Measurements from ENCODE around the gene CDKN1C. TPM values are rescaled to one million over a fixed set of nuclear protein-coding genes. Genes with fewer than 3 reads are reported as not detected.

Gene CDKN1C
- total and polyA plus RNA-seq, 2 of the 8 experiments (the other 6 are each of a cell fraction or from before 2014, with no cell fraction given): 12.8 to 14.1 TPM

GRCh38 chr11:2911088-2911784 lies 25.7 kb upstream of the CDKN1C start:
- H4K8ac ChIP-seq (ENCODE audit: extremely low read depth, insufficient read depth, low read length): no peak overlapping the region
- H3K18ac ChIP-seq (ENCODE audit: extremely low read depth, low read length): no peak overlapping the region
- 0 out of 2 replicates have a peak overlapping the region, but pooled peaks have one; percentile 39 for H2BK5ac ChIP-seq (ENCODE audit: low read depth, low read length)
- no peak overlapping the region for H3K4me3 ChIP-seq (ENCODE audit: extremely low read depth in 1 of 4, insufficient read depth in 2 of 4, low read depth in 3 of 4, low read length in 4 of 4)
- FAIRE-seq (no peak), DNase-seq (ENCODE audit: low read depth in 1 of 2, low spot score in 2 of 2) (no peak)
- no peaks in the 10 kb centered on the region for H3K36me3 ChIP-seq (ENCODE audit: control insufficient read depth in 2 of 4, insufficient read depth in 4 of 4, low read length in 3 of 4)
- H3K27ac ChIP-seq (ENCODE audit: low read depth, low read length): no peak overlapping the region
- H2BK15ac ChIP-seq (ENCODE audit: low read length): no peak overlapping the region
- 88% methylated on average over 17 of the region's 18 CpGs; no CpG with 5 or more reads in 1 of the 2 experiments for WGBS, 2 experiments (ENCODE audit: extremely low coverage in 1 of 2, insufficient coverage in 1 of 2, insufficient read length in 1 of 2, insufficient replicate concordance in 2 of 2, low coverage in 1 of 2, low lambda C conversion rate in 2 of 2, missing lambda C conversion rate in 1 of 2)
- H3K79me1 ChIP-seq (ENCODE audit: low read depth, low read length): no peaks in the 10 kb centered on the region
- H3K4me2 ChIP-seq (ENCODE audit: insufficient read depth in 1 of 2, low read depth in 2 of 2, low read length in 2 of 2): no peak overlapping the region
- H3K4me1 ChIP-seq (replicated peaks in 1 of 4; ENCODE audit: control insufficient read depth in 3 of 4, insufficient read depth in 4 of 4, low read length in 3 of 4): peaks cover 0 to 19% (median 8%) of the 10 kb centered on the region in 4 experiments; a peak in 4 of 7 replicates
- no peak overlapping the region for H2BK120ac ChIP-seq (replicated peaks; ENCODE audit: low read depth, low read length)
- no peak overlapping the region for H3K4ac ChIP-seq (replicated peaks; ENCODE audit: insufficient read length, low read depth, low read length)
- no peak overlapping the region for H4K91ac ChIP-seq (replicated peaks; ENCODE audit: insufficient read length, low read length)
- CTCF ChIA-PET (ENCODE audit: partially characterized antibody): interaction anchor here (0.8 to 3.4 kb wide), 7 partner anchors 11 to 380 kb away, joined by 3 to 19 read pairs (median 5); partner anchors contain the start of gene CDKN1C
- no peaks in the 10 kb centered on the region for H3K27me3 ChIP-seq (replicated peaks in 1 of 4; ENCODE audit: control insufficient read depth in 3 of 4, extremely low read depth in 1 of 4, insufficient read depth in 3 of 4, low read length in 3 of 4)
- H2BK20ac ChIP-seq (ENCODE audit: low read length): no peak overlapping the region
- H2AFZ ChIP-seq (ENCODE audit: low read length): no peak overlapping the region
- POLR2A ChIA-PET (ENCODE audit: partially characterized antibody): no interaction called here
- no peak overlapping the region for H3K23ac ChIP-seq (ENCODE audit: insufficient read length)
- no peak overlapping the region for H2AK5ac ChIP-seq (ENCODE audit: low read depth, low read length)
- no peak overlapping the region for H3K9ac ChIP-seq (replicated peaks in 1 of 4; ENCODE audit: extremely low read depth in 1 of 4, low read depth in 3 of 4, low read length in 3 of 4)
- H3K23me2 ChIP-seq (ENCODE audit: low read depth, low read length): no peaks in the 10 kb centered on the region
- H3K14ac ChIP-seq (ENCODE audit: insufficient read length): no peak overlapping the region
- no peak overlapping the region for H3K56ac ChIP-seq (replicated peaks; ENCODE audit: insufficient read length, low read depth, low read length)
- H4K5ac ChIP-seq (ENCODE audit: insufficient read length, low read depth, low read length): no peak overlapping the region
- H3K79me2 ChIP-seq (ENCODE audit: control insufficient read depth in 1 of 2, insufficient read depth in 2 of 2, low read length in 2 of 2): no peaks in the 10 kb centered on the region
- H2BK12ac ChIP-seq (ENCODE audit: low read depth, low read length): peak overlapping the region; percentile 29
- H3K9me3 ChIP-seq (ENCODE audit: insufficient read depth in 2 of 2, low read depth in 1 of 2, low read length in 1 of 2): no peaks in the 10 kb centered on the region
- peaks cover 0 to 4% of the 10 kb centered on the region in 2 experiments for H4K20me1 ChIP-seq (replicated peaks in 1 of 2; ENCODE audit: control insufficient read depth in 1 of 2, insufficient read depth in 2 of 2, low read length in 2 of 2)
- no peak for TF ChIP-seq RAD21 (IDR thresholded peaks at IDR 0.05 in 1 of 2, conservative IDR thresholded peaks at IDR 0.05 in 1 of 2; ENCODE audit: low read depth in 2 of 2, low read length in 2 of 2)
- TF ChIP-seq NRF1 (IDR thresholded peaks at IDR 0.05; ENCODE audit: low read depth, low read length): no peak
- TF ChIP-seq SAP30 (IDR thresholded peaks at IDR 0.05; ENCODE audit: insufficient read depth, insufficient replicate concordance, low read length): no peak
- no peak for TF ChIP-seq CREB1 (IDR thresholded peaks at IDR 0.05)
- no peak for TF ChIP-seq CHD1 (IDR thresholded peaks at IDR 0.05; ENCODE audit: low read depth, low read length)
- TF ChIP-seq YY1 (IDR thresholded peaks at IDR 0.05; ENCODE audit: low read depth, low read length): no peak
- TF ChIP-seq, protein P1, sequence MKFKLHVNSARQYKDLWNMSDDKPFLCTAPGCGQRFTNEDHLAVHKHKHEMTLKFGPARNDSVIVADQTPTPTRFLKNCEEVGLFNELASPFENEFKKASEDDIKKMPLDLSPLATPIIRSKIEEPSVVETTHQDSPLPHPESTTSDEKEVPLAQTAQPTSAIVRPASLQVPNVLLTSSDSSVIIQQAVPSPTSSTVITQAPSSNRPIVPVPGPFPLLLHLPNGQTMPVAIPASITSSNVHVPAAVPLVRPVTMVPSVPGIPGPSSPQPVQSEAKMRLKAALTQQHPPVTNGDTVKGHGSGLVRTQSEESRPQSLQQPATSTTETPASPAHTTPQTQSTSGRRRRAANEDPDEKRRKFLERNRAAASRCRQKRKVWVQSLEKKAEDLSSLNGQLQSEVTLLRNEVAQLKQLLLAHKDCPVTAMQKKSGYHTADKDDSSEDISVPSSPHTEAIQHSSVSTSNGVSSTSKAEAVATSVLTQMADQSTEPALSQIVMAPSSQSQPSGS (IDR thresholded peaks at IDR 0.05; ENCODE audit: low read length): no peak
- TF ChIP-seq HDAC6 (IDR thresholded peaks at IDR 0.05; ENCODE audit: low read depth, low read length): no peak
- TF ChIP-seq RBBP5 (IDR thresholded peaks at IDR 0.05; ENCODE audit: borderline replicate concordance, low read depth, low read length): no peak
- no peak for TF ChIP-seq SP4 (IDR thresholded peaks at IDR 0.05; ENCODE audit: low read length)
- TF ChIP-seq TAF1 (IDR thresholded peaks at IDR 0.05; ENCODE audit: low read depth, low read length): no peak
- TF ChIP-seq SP2 (IDR thresholded peaks at IDR 0.05; ENCODE audit: low read length): no peak

All from H1 (cell line).